ENCODE measurements around the gene CAMP.

CAMP gene

DNA sequence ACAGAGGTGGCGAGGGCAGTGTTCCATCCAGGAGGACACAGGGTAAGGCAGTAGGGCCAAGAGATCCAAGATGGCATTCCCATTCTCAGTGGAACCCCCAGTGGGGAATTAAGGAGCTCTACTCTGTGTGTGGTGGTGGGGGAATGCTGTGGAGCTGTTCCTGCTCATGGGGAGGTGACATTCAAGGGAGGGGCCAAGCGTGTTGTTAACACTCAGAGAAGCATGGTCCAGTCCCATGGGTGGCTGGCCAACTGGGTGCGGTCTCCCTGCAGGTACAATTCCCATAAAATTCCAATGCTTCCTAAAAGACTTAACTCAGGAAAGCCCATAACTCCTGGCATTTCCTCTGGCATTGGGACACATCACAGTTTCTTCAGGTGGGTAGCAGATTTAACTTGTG, 2.3 kb downstream of the CAMP start:
- Mint-ChIP-seq H3K36me3 (ENCODE audit: low read depth) (no peaks in the 10 kb centered on the region), H3K27ac (no peak overlapping the region), H3K4me1 (no peaks in the 10 kb centered on the region), H3K4me3 (no peak overlapping the region), H3K9me3 (no peaks in the 10 kb centered on the region), H3K27me3 (ENCODE audit: low read depth) (peaks cover 14% of the 10 kb centered on the region)
- TF ChIP-seq, protein P1, sequence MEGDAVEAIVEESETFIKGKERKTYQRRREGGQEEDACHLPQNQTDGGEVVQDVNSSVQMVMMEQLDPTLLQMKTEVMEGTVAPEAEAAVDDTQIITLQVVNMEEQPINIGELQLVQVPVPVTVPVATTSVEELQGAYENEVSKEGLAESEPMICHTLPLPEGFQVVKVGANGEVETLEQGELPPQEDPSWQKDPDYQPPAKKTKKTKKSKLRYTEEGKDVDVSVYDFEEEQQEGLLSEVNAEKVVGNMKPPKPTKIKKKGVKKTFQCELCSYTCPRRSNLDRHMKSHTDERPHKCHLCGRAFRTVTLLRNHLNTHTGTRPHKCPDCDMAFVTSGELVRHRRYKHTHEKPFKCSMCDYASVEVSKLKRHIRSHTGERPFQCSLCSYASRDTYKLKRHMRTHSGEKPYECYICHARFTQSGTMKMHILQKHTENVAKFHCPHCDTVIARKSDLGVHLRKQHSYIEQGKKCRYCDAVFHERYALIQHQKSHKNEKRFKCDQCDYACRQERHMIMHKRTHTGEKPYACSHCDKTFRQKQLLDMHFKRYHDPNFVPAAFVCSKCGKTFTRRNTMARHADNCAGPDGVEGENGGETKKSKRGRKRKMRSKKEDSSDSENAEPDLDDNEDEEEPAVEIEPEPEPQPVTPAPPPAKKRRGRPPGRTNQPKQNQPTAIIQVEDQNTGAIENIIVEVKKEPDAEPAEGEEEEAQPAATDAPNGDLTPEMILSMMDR (IDR thresholded peaks at IDR 0.05; ENCODE audit: unreplicated experiment in 3 of 3): no peak

DNA sequence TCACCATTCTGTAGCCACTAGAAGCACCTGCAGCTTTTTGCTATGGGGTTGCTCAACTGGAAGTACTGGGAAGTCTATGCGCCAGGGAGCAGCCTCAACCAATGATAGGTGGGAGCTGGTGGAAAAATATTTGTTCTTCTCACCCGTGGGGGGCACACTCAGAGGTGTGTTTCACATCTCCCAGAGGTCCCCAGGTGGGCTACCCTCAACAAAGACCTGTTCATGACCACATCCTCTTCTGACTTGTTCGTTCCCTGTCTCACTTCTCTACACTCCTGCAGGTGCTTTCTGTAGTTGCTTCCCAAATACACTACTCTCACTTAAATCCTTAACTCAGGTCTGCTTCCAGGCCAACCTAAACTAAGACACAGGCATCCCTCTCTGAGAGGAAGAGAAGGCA, 3.6 kb downstream of the CAMP start:
- Mint-ChIP-seq H3K36me3 (ENCODE audit: low read depth) (no peaks in the 10 kb centered on the region), H3K27me3 (ENCODE audit: low read depth) (peaks cover 13% of the 10 kb centered on the region), H3K4me3 (no peak overlapping the region), H3K9me3 (no peaks in the 10 kb centered on the region), H3K27ac (no peak overlapping the region), H3K4me1 (no peaks in the 10 kb centered on the region)
- TF ChIP-seq, protein P1 (IDR thresholded peaks at IDR 0.05; ENCODE audit: unreplicated experiment in 3 of 3): no peak

DNA sequence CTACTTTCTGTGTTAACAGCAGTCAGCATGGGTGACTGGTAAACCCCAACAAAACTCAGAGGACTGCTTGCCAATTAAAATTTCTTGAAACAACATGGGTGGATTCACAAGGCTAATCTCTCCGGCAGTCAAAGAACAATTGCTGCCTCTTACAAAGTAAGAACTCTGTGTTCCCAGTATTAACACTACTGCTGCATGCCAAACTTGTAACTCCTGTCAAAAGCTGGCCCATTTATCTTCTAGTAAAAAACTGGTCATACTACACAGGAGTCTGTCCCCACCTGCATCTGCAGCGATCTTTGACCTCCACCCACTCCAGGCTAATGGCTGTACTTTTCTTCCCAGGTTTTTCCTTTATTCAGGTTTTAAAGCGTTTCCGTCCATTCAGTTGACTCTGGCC, 8.9 kb downstream of the CAMP start:
- Mint-ChIP-seq H3K36me3 (ENCODE audit: low read depth) (no peaks in the 10 kb centered on the region), H3K27me3 (ENCODE audit: low read depth) (no peaks in the 10 kb centered on the region), H3K4me3 (no peak overlapping the region), H3K4me1 (peaks cover 7% of the 10 kb centered on the region), H3K9me3 (peaks cover 6% of the 10 kb centered on the region), H3K27ac (no peak overlapping the region)
- TF ChIP-seq, protein P1 (IDR thresholded peaks at IDR 0.05; ENCODE audit: unreplicated experiment in 3 of 3): no peak

DNA sequence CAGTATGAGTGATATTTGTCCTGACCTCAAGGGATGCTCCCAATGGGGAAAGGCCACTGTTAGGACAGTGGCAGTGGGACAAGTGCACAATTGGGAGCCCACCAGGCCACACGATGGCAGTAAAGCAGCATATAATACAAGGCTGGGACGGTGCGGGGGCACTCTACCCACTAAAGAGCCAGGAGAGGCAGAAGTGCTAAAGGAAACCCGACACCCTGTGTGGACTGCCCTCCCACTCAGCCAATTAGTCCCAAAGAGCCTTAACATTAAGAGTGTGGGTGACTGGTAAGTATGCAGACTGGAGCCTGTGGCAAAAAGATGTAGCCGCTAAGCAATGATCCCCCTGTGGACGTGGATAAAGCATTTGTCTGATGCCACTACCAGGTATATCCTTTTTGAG, 9.4 kb downstream of the CAMP start:
- Mint-ChIP-seq H3K4me3 (no peak overlapping the region), H3K36me3 (ENCODE audit: low read depth) (no peaks in the 10 kb centered on the region), H3K27ac (peak overlapping the region in 1 of 3 experiments; percentile 54), H3K27me3 (ENCODE audit: low read depth) (no peaks in the 10 kb centered on the region), H3K4me1 (peaks cover 7% of the 10 kb centered on the region), H3K9me3 (peaks cover 6% of the 10 kb centered on the region)
- TF ChIP-seq, protein P1 (IDR thresholded peaks at IDR 0.05; ENCODE audit: unreplicated experiment in 3 of 3): peak; percentile 45 to 55 (median 50)

DNA sequence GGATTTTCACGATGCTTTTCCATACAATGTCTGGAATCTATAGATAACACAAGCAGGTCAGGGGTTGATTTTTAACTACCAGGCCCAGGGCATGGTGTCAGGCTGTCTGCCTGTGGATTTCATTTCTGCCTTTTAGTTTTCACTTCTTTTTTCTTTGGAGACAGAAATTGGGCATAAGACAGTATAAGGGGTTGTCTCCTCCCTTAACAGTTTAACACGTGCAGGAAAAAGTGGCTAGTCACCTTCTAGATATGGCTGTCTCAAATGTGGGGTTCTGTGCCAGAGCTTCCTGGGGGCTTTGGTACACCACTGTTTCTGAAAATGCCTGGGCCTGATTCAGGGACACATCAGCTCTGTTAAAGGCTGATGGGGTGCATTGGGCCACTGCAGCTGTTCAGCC, 10.2 kb downstream of the CAMP start:
- Mint-ChIP-seq H3K4me3 (no peak overlapping the region), H3K27me3 (ENCODE audit: low read depth) (no peaks in the 10 kb centered on the region), H3K9me3 (peaks cover 6% of the 10 kb centered on the region), H3K4me1 (peaks cover 7% of the 10 kb centered on the region), H3K27ac (no peak overlapping the region), H3K36me3 (ENCODE audit: low read depth) (no peaks in the 10 kb centered on the region)
- TF ChIP-seq, protein P1 (IDR thresholded peaks at IDR 0.05; ENCODE audit: unreplicated experiment in 3 of 3): no peak

DNA sequence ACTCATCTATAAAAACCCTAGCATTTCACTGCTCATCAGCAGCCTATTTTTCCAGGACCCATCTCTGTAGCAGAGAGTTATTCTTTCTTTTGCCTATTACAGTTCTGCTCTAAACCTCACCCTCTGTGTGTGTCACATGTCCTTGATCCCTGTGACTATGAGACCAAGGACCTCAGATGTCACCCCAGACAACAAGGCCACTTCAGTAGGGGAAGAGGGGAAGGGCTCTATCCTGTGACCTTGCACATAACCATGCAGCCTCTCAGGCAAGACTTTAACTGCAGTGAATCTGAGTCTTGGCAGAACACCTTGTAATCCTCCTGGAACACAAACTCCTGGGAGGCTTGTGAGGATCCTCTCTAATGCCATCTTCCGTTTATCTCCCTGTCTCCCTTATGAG, 13.2 kb downstream of the CAMP start:
- Mint-ChIP-seq H3K27me3 (ENCODE audit: low read depth) (no peaks in the 10 kb centered on the region), H3K4me3 (no peak overlapping the region), H3K36me3 (ENCODE audit: low read depth) (no peaks in the 10 kb centered on the region), H3K27ac (no peak overlapping the region), H3K9me3 (peaks cover 6% of the 10 kb centered on the region), H3K4me1 (peaks cover 22% of the 10 kb centered on the region)
- TF ChIP-seq, protein P1 (IDR thresholded peaks at IDR 0.05; ENCODE audit: unreplicated experiment in 3 of 3): no peak

All from nephron (organoid).